C1 segment of cervical spinal cord (tissue), 14 donors: ENCODE data around the gene CKAP2.
A peak's percentile ranks its signal among the peaks of the same experiment; 100 is the strongest.
"Not testable (repeated sequence)": the region's sequence is repeated elsewhere in the genome, so short reads cannot be mapped to it uniquely, and the experiment has no call there.

Source experiments
- DNase-seq, 14 donors: peaks; one replicate each; lab custom pipeline; 2025; lab: John Stamatoyannopoulos, UW

CKAP2 gene

GRCh38 chr13:52452470-52452869, 2.8 kb upstream of the CKAP2 start:
- no peak for DNase-seq

GRCh38 chr13:52454459-52454819, 839 bp upstream of the CKAP2 start:
- peak in 1 of 14 donors; percentile 43 for DNase-seq

- peak in 12 of 14 donors; percentile 26 to 81 (median 72) for DNase-seq
Measured at GRCh38 chr13:52455677-52456041, 381 bp downstream of the CKAP2 start.

GRCh38 chr13:52459668-52460067, 4.4 kb downstream of the CKAP2 start:
- no peak for DNase-seq

- DNase-seq, result no peak
Measured at GRCh38 chr13:52461265-52461664, 6.0 kb downstream of the CKAP2 start.

GRCh38 chr13:52463526-52463925, 8.2 kb downstream of the CKAP2 start:
- DNase-seq, result no peak

- DNase-seq, result not testable (repeated sequence)
Measured at GRCh38 chr13:52468487-52468886, 13.2 kb downstream of the CKAP2 start.

- not testable (repeated sequence) for DNase-seq
Measured at GRCh38 chr13:52480677-52481428, 25.6 kb downstream of the CKAP2 start.

GRCh38 chr13:52487078-52487477, 31.8 kb downstream of the CKAP2 start:
- not testable (repeated sequence) for DNase-seq

GRCh38 chr13:52488763-52489162, 33.5 kb downstream of the CKAP2 start:
- DNase-seq, result not testable (repeated sequence)

- DNase-seq, result not testable (repeated sequence)
Measured at GRCh38 chr13:52491015-52491414, 35.7 kb downstream of the CKAP2 start.

- not testable (repeated sequence) for DNase-seq
Measured at GRCh38 chr13:52494241-52494640, 39.0 kb downstream of the CKAP2 start.

GRCh38 chr13:52497979-52498378, 42.7 kb downstream of the CKAP2 start:
- DNase-seq, result not testable (repeated sequence)

GRCh38 chr13:52502277-52502676, 47.0 kb downstream of the CKAP2 start:
- not testable (repeated sequence) for DNase-seq

GRCh38 chr13:52505843-52506242, 50.6 kb downstream of the CKAP2 start:
- DNase-seq, result not testable (repeated sequence)

GRCh38 chr13:52509532-52509931, 54.3 kb downstream of the CKAP2 start:
- DNase-seq, result not testable (repeated sequence)

GRCh38 chr13:52510221-52510797, 55.0 kb downstream of the CKAP2 start:
- DNase-seq, result not testable (repeated sequence)

GRCh38 chr13:52511598-52511997, 56.3 kb downstream of the CKAP2 start:
- not testable (repeated sequence) for DNase-seq

- DNase-seq, result not testable (repeated sequence)
Measured at GRCh38 chr13:52513957-52514596, 58.8 kb downstream of the CKAP2 start.

GRCh38 chr13:52523323-52523722, 68.0 kb downstream of the CKAP2 start:
- DNase-seq, result not testable (repeated sequence)
